Measurements from ENCODE around the gene LMX1B. TPM values are rescaled to one million over a fixed set of nuclear protein-coding genes. Genes with fewer than 3 reads are reported as not detected.

The LMX1B gene
- polyA plus RNA-seq, 1 donor from 2014 or later: not detected

DNA sequence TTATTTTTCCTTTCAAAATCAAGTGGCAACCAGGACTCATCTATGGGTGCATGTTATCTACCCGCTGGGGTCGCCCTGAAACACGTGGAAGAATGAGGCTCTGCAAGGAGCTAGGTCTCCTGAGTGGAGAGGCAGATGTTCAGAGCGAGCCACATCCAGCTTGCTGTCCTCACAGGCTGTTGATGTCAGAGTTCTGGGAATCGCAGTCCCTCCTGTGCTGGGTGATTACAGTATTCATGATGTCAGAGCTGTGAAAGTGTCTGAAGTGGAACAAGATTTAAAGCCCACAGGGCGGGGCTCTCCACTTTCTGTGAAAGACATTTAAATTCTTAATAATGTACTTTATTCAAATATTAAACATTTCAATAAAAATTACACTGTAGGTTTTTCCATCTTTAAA lies 24.4 kb upstream of the LMX1B start:
- Histone ChIP-seq H3K27me3 (ENCODE audit: insufficient read depth, low read depth, low read length) (no peaks in the 10 kb centered on the region), H3K9me2 (ENCODE audit: insufficient read depth, low read length) (no peaks in the 10 kb centered on the region), H3K36me3 (ENCODE audit: insufficient read depth, low read length) (no peaks in the 10 kb centered on the region), H2AFZ (ENCODE audit: low read depth, low read length) (no peak overlapping the region), H3K9ac (ENCODE audit: low read length) (no peak overlapping the region), H4K20me1 (ENCODE audit: insufficient read depth) (no peaks in the 10 kb centered on the region), H3K9me3 (ENCODE audit: low read length) (no peaks in the 10 kb centered on the region), H3K4me3 (ENCODE audit: low read length) (no peak overlapping the region), H3F3A (ENCODE audit: insufficient read depth, low read length, poor library complexity, severe bottlenecking) (no peaks in the 10 kb centered on the region), H3K27ac (ENCODE audit: low read length) (no peak overlapping the region), H3K4me2 (ENCODE audit: low read length) (no peak overlapping the region), H3K79me2 (replicated peaks; ENCODE audit: insufficient read depth, low read length) (no peaks in the 10 kb centered on the region)
- no peak for TF ChIP-seq EZH2 (IDR thresholded peaks at IDR 0.05; ENCODE audit: borderline replicate concordance, insufficient read depth, low read length, poor library complexity, severe bottlenecking)
- TF ChIP-seq RAD21 (conservative IDR thresholded peaks at IDR 0.05): no peak
- no peak for TF ChIP-seq TAF1 (IDR thresholded peaks at IDR 0.05; ENCODE audit: low read depth)
- no peak for TF ChIP-seq EP300 (conservative IDR thresholded peaks at IDR 0.05; ENCODE audit: poor library complexity, severe bottlenecking)
- TF ChIP-seq CTCF (IDR thresholded peaks at IDR 0.05; ENCODE audit: poor library complexity, severe bottlenecking): no peak
- no peak for TF ChIP-seq SMC3 (conservative IDR thresholded peaks at IDR 0.05; ENCODE audit: poor library complexity)
- TF ChIP-seq, protein P1, sequence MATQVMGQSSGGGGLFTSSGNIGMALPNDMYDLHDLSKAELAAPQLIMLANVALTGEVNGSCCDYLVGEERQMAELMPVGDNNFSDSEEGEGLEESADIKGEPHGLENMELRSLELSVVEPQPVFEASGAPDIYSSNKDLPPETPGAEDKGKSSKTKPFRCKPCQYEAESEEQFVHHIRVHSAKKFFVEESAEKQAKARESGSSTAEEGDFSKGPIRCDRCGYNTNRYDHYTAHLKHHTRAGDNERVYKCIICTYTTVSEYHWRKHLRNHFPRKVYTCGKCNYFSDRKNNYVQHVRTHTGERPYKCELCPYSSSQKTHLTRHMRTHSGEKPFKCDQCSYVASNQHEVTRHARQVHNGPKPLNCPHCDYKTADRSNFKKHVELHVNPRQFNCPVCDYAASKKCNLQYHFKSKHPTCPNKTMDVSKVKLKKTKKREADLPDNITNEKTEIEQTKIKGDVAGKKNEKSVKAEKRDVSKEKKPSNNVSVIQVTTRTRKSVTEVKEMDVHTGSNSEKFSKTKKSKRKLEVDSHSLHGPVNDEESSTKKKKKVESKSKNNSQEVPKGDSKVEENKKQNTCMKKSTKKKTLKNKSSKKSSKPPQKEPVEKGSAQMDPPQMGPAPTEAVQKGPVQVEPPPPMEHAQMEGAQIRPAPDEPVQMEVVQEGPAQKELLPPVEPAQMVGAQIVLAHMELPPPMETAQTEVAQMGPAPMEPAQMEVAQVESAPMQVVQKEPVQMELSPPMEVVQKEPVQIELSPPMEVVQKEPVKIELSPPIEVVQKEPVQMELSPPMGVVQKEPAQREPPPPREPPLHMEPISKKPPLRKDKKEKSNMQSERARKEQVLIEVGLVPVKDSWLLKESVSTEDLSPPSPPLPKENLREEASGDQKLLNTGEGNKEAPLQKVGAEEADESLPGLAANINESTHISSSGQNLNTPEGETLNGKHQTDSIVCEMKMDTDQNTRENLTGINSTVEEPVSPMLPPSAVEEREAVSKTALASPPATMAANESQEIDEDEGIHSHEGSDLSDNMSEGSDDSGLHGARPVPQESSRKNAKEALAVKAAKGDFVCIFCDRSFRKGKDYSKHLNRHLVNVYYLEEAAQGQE (IDR thresholded peaks at IDR 0.05; ENCODE audit: borderline replicate concordance): no peak

DNA sequence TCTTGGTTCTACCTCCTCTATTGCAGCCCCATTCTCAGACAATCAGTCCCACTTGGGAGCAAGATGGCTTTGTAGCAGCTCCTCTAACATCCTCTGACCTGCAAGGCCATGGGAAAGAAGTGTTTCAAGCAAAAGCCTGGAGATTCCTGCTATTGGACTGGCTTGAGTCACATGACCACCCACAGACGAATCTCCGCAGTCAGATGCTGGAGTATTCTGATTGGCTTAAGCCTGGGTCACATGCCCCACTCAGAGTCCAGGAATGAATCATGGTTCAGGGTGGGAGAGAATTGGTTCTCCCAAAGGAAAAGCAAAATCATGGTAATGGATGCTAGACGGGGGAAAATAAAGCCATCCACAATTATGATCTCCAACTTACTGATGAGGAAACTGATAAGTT lies 22.6 kb upstream of the LMX1B start:
- no peaks in the 10 kb centered on the region for H3K27me3 ChIP-seq (ENCODE audit: insufficient read depth, low read depth, low read length)
- no peaks in the 10 kb centered on the region for H3K9me3 ChIP-seq (ENCODE audit: low read length)
- no peak overlapping the region for H3K27ac ChIP-seq (ENCODE audit: low read length)
- no peak overlapping the region for H3K4me3 ChIP-seq (ENCODE audit: low read length)
- no peak overlapping the region for H2AFZ ChIP-seq (ENCODE audit: low read depth, low read length)
- H3K36me3 ChIP-seq (ENCODE audit: insufficient read depth, low read length): no peaks in the 10 kb centered on the region
- H3K9me2 ChIP-seq (ENCODE audit: insufficient read depth, low read length): no peaks in the 10 kb centered on the region
- H3F3A ChIP-seq (ENCODE audit: insufficient read depth, low read length, poor library complexity, severe bottlenecking): no peaks in the 10 kb centered on the region
- H3K4me2 ChIP-seq (ENCODE audit: low read length): no peak overlapping the region
- H3K9ac ChIP-seq (ENCODE audit: low read length): no peak overlapping the region
- no peaks in the 10 kb centered on the region for H3K79me2 ChIP-seq (replicated peaks; ENCODE audit: insufficient read depth, low read length)
- TF ChIP-seq TAF1 (IDR thresholded peaks at IDR 0.05; ENCODE audit: low read depth) (no peak), CTCF (IDR thresholded peaks at IDR 0.05; ENCODE audit: poor library complexity, severe bottlenecking) (no peak), MXI1 (conservative IDR thresholded peaks at IDR 0.05; ENCODE audit: poor library complexity, severe bottlenecking) (no peak), EZH2 (IDR thresholded peaks at IDR 0.05; ENCODE audit: borderline replicate concordance, insufficient read depth, low read length, poor library complexity, severe bottlenecking) (no peak), SMC3 (conservative IDR thresholded peaks at IDR 0.05; ENCODE audit: poor library complexity) (no peak), POLR2AphosphoS5 (IDR thresholded peaks at IDR 0.05) (no peak), RAD21 (conservative IDR thresholded peaks at IDR 0.05) (no peak), EP300 (conservative IDR thresholded peaks at IDR 0.05; ENCODE audit: poor library complexity, severe bottlenecking) (no peak)
- TF ChIP-seq, protein P1 (IDR thresholded peaks at IDR 0.05; ENCODE audit: borderline replicate concordance): no peak
- H4K20me1 ChIP-seq (ENCODE audit: insufficient read depth): no peaks in the 10 kb centered on the region

All from neural cell (in vitro differentiated cells).